Coronary artery (tissue), 2 donors: ENCODE results near the gene CEP72.
"Not testable (repeated sequence)": the region's sequence is repeated elsewhere in the genome, so short reads cannot be mapped to it uniquely, and the experiment has no call there.

Experiments used
- DNase-seq: peaks from one replicate; pipeline ENCODE4 v3.0.0-alpha.2; 2017; ENCODE audit warnings: low spot score
- H3K27ac ChIP-seq, 2 donors: fragments of 200-600 bp; sonication (generic); one replicate each; pipeline ENCODE4 v1.5.1; 2016 to 2019
- H3K4me3 ChIP-seq: fragments of 200-600 bp; sonication (generic); 2 replicates; pipeline ENCODE4 v1.5.1; 2016; ENCODE audit warnings: mild to moderate bottlenecking, moderate library complexity
- CTCF ChIP-seq: fragments of 200-600 bp; sonication (generic); IDR thresholded peaks from one replicate; pipeline ENCODE4 v1.5.1; 2019; ENCODE audit warnings: antibody characterized with exemption

CEP72 gene

DNA sequence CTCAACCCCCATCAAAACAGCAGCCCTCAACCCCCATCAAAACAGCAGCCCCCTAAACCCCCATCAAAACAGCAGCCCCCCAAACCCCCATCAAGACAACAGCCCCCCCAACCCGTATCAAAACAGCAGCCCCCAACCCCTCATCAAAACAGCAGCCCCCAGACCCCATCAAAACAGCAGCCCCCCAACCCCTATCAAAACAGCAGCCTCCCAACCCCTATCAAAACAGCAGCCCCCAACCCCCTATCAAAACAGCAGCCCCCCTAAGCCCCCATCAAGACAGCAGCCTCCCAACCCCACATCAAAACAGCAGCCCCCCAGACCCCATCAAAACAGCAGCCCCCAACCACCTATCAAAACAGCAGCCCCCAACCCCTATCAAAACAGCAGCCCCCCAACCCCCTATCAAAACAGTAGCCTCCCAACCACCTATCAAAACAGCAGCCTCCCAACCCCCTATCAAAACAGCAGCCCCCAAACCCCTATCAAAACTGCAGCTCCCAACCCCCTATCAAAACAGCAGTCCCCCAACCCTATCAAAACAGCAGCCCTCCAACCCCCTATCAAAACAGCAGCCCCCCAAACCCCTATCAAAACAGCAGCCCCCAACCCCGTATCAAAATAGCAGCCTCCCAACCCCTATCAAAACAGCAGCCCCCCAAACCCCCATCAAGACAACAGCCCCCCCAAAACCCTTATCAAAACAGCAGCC, 79.8 kb downstream of the CEP72 start:
- H3K27ac ChIP-seq: no peak overlapping the region
- DNase-seq: peak; percentile 54
- TF ChIP-seq CTCF: no peak
- peak overlapping the region; percentile 94 for H3K4me3 ChIP-seq

- peak overlapping the region in 1 of 2 donors; percentile 88 for H3K27ac ChIP-seq
- peak overlapping the region; percentile 94 for H3K4me3 ChIP-seq
- DNase-seq: peak; percentile 69
Measured at GRCh38 chr5:692529-693041, 80.4 kb downstream of the CEP72 start.

- peak within 1 kb of the TSS; percentile 67 to 88 for H3K27ac ChIP-seq
- DNase-seq: peak; percentile 88
- H3K4me3 ChIP-seq: peak within 1 kb of the TSS; percentile 94
Measured at GRCh38 chr5:693271-694041, 81.3 kb downstream of the CEP72 start, which contains the start of gene TPPP. Gene TPPP (minus strand): TSS chr5:693352. CDS start chr5:678060, 15,292 bp downstream.

DNA sequence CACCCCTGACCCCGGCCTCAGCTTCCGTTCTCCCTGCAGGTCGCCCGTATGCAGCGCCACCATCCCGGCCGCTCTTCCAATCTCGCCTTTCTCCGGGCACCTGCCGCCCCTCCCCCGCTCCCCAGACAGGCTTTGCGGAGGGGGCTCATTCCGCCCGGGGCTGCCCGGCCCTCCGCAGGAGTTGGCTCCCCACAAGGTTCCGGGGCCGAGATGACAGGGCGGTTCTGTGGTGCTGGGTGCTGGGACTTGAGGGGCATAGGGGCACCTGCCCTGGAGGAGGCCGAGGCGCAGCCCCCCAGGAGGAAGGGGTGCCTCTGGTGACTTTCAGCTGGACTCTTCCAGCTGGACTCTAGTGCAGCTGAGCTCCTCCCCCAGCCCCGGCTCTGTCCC, 81.9 kb downstream of the CEP72 start:
- peak; percentile 71 for DNase-seq
- Histone ChIP-seq H3K4me3 (peak overlapping the region; percentile 94), H3K27ac (peak overlapping the region in 1 of 2 donors; percentile 88)

GRCh38 chr5:695475-695874, 83.3 kb downstream of the CEP72 start:
- not testable (repeated sequence) for DNase-seq, H3K27ac ChIP-seq, H3K4me3 ChIP-seq

DNA sequence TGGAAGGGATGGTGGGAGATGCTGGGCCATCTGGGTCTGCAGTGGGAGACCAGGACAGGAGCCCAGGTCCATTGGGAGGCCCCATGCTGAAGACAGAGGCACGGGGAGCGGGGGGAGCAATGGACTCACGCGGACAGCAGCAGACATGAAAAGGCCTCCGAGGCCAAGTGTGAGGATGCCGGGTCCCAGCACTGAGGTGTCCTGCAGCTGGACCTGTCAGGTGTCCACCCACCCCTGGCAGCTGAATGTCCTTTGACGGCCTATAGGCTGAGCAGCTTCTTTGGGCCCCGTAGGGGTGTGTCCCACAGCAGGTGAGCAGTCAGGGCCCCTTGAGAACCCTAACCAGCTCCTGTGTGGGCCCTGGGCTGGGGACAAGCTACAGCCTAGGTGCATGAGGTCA, 84.1 kb downstream of the CEP72 start:
- DNase-seq, H3K4me3 ChIP-seq, H3K27ac ChIP-seq: not testable (repeated sequence)

DNA sequence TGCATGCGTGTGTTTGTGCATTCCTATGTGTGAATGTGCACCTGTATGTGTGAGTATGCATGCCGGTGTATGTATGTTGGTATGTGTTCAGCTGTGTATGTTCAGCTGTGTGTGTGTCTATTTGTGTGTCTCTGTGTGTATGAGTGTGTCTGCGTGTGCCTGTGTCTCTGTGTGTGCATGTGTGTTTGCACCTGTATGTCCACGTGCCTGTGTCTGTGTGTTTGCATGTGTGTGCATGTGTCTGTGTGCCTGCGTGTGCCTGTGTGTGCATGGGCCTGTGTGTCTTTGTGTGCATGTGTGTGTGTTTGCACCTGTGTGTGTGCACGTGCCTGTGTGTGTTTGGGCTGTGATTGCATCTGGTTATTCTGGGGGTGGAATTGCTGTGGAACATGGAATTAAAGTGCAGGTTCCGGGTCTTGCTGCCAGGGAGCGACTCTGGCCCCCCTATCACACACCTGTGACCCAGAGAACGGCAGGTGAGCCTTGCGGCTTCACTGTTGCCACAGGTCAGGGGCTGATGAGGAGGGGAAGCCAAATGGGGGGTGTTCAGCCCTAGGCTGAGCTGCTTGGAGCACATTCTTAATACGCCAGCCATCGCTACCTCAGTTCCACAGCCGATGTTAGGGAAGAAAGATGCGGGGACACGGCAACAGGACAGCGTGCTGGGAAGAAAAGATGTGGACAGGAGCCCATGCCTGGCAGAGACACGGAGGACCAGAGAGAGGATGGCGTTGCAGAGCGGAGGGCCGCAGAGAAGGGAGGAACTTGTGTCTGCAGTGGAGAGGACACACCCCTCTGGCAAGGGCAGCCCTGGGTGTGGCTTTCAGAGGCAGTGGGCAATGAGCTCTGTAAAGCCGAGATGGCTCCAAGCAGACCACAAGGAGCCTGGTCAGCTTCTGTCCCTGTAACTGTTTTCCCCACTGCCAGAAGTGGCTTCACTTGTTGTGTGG, 84.9 kb downstream of the CEP72 start:
- not testable (repeated sequence) for H3K4me3 ChIP-seq, H3K27ac ChIP-seq
- peak; percentile 53 for DNase-seq
